Endothelial cell (in vitro differentiated cells): ENCODE measurements around the gene TMEM232. TPM values are rescaled to one million over a fixed set of nuclear protein-coding genes. Genes with fewer than 3 reads are reported as not detected.

ENCODE experiments used
- DNase-seq: peaks from one replicate; pipeline ENCODE4 v3.0.0; 2021; ENCODE audit warnings: low spot score
- H3K27ac Mint-ChIP-seq: one replicate; pipeline ENCODE4 v1.8.0; 2021; ENCODE audit warnings: mixed read lengths, inconsistent platforms; ENCODE audit not compliant: unreplicated experiment
- H3K27me3 Mint-ChIP-seq: one replicate; pipeline ENCODE4 v1.8.0; 2021; ENCODE audit warnings: mild to moderate bottlenecking, moderate library complexity, mixed read lengths, inconsistent platforms; ENCODE audit not compliant: unreplicated experiment
- H3K36me3 Mint-ChIP-seq: one replicate; pipeline ENCODE4 v1.8.0; 2021; ENCODE audit warnings: mild to moderate bottlenecking, low read depth, mixed read lengths, inconsistent platforms; ENCODE audit not compliant: unreplicated experiment
- H3K4me1 Mint-ChIP-seq: one replicate; pipeline ENCODE4 v1.8.0; 2021; ENCODE audit warnings: mild to moderate bottlenecking, mixed read lengths, inconsistent platforms; ENCODE audit not compliant: unreplicated experiment
- H3K4me3 Mint-ChIP-seq: one replicate; pipeline ENCODE4 v1.8.0; 2021; ENCODE audit warnings: mild to moderate bottlenecking, mixed read lengths, inconsistent platforms; ENCODE audit not compliant: unreplicated experiment
- H3K9me3 Mint-ChIP-seq: one replicate; pipeline ENCODE4 v1.8.0; 2021; ENCODE audit warnings: mixed read lengths, inconsistent platforms; ENCODE audit not compliant: unreplicated experiment
- CTCF ChIP-seq: fragments of 200-600 bp; sonication (generic); IDR thresholded peaks from one replicate; pipeline ENCODE4 v1.5.0; 2021; ENCODE audit warnings: antibody characterized with exemption; ENCODE audit not compliant: unreplicated experiment
- total RNA-seq: library from RNA; stranded (reverse); fragmentation: NEBNext Ultra II Directional; extraction: Animal tissue kit (Norgen Biotek cat#: 25700); gene quantifications from one replicate; pipeline ENCODE4 v1.2.1, GENCODE V29; 2021; ENCODE audit not compliant: unreplicated experiment

Gene TMEM232
- total RNA-seq, 1 donor from 2014 or later: 3.1 TPM

DNA sequence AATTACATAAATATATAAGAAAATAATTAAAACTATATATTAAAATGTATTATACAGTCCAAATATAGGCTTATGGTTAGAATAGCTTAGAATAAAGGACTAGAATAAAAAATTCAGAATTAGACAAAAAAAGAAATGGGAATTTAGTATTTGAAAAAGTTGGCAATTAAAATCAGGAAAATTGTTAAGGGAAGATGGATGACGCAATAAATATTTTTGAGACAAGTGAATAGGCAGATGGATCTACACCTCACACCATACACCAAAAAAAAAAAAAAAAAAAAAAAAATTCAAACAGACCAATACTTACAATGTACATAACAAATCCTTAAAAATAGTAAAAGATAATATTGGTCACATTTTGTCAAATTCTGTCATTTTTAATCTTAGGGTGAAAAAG lies 200.7 kb downstream of the TMEM232 start:
- no peaks in the 10 kb centered on the region for H3K36me3 Mint-ChIP-seq
- no peaks in the 10 kb centered on the region for H3K9me3 Mint-ChIP-seq
- H3K4me1 Mint-ChIP-seq: no peaks in the 10 kb centered on the region
- DNase-seq: no peak
- H3K27ac Mint-ChIP-seq: no peak overlapping the region
- no peaks in the 10 kb centered on the region for H3K27me3 Mint-ChIP-seq
- no peak overlapping the region for H3K4me3 Mint-ChIP-seq
- no peak for TF ChIP-seq CTCF

DNA sequence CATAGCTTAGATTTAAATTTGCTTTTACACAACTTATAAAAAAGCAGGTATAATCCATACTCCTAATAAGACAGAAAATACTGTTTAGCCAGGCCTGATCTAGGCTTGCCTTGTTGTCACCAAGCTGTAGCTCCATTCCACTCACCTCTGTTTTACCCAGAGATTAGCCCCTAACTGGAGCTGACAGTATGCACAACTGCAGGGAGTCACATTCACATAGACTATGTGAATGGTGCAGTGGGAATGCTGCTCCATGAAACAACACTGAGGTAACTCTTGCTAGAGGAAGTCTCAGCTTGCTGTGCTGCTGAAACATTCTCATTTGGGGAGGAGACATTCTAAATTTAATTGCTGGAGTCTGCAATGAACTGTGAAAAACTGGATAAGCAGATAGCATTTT lies 209.1 kb downstream of the TMEM232 start:
- Mint-ChIP-seq H3K4me1 (no peaks in the 10 kb centered on the region), H3K27me3 (no peaks in the 10 kb centered on the region), H3K36me3 (no peaks in the 10 kb centered on the region), H3K4me3 (no peak overlapping the region), H3K9me3 (no peaks in the 10 kb centered on the region), H3K27ac (no peak overlapping the region)
- DNase-seq: no peak
- TF ChIP-seq CTCF: no peak

GRCh38 chr5:110514030-110514429 lies 212.4 kb downstream of the TMEM232 start:
- Mint-ChIP-seq H3K27me3 (no peaks in the 10 kb centered on the region), H3K4me1 (no peaks in the 10 kb centered on the region), H3K9me3 (no peaks in the 10 kb centered on the region), H3K36me3 (no peaks in the 10 kb centered on the region), H3K27ac (no peak overlapping the region), H3K4me3 (no peak overlapping the region)
- no peak for DNase-seq
- TF ChIP-seq CTCF: no peak

- Mint-ChIP-seq H3K36me3 (no peaks in the 10 kb centered on the region), H3K27ac (no peak overlapping the region), H3K27me3 (no peaks in the 10 kb centered on the region), H3K4me1 (no peaks in the 10 kb centered on the region), H3K9me3 (no peaks in the 10 kb centered on the region), H3K4me3 (no peak overlapping the region)
- TF ChIP-seq CTCF: no peak
- DNase-seq: no peak
Observed at GRCh38 chr5:110512266-110512665, 214.2 kb downstream of the TMEM232 start.

DNA sequence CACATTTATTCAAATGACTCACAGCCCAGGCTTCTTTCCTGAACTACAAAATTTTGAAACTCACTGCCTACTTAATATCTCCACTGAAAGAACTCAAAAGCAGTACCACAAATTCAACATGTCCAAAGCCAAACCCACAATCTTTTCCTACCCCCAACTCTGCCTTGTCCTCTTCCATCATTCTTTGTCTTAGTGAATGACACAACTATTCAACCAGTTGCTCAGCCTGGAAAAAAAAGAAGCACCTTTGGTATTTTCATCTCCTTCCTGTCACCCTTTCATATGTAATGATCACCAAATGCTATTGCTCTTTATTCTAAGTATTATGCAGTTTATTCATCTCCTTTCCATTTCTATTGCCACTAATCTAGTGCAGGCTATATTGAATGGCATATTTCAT lies 216.3 kb downstream of the TMEM232 start:
- H3K27me3 Mint-ChIP-seq: no peaks in the 10 kb centered on the region
- no peaks in the 10 kb centered on the region for H3K9me3 Mint-ChIP-seq
- no peak for DNase-seq
- no peak overlapping the region for H3K4me3 Mint-ChIP-seq
- no peak overlapping the region for H3K27ac Mint-ChIP-seq
- H3K4me1 Mint-ChIP-seq: no peaks in the 10 kb centered on the region
- H3K36me3 Mint-ChIP-seq: no peaks in the 10 kb centered on the region
- TF ChIP-seq CTCF: no peak
